Activated B cell treated with CpG ODN at 0.5 μM for 24 hours (primary cell): ENCODE results near the gene SPTBN5. TPM values are rescaled to one million over a fixed set of nuclear protein-coding genes. Genes with fewer than 3 reads are reported as not detected.

Experiments used
- ATAC-seq: fragments of 200-7000 bp; cut with Tn5 transposase; one replicate; pipeline ENCODE4 v1.10.0; 2021; ENCODE audit warnings: low read depth, mild to moderate bottlenecking, moderate library complexity
- CTCF ChIA-PET: fragments of 350-600 bp; sonication (Branson Sonifier 250); formaldehyde crosslinking; loops from one replicate; lab custom pipeline; 2021; ENCODE audit warnings: antibody characterized with exemption; lab: Charles Lee
- POLR2A ChIA-PET: fragments of 350-600 bp; sonication (Branson Sonifier 250); formaldehyde crosslinking; loops from one replicate; lab custom pipeline; 2021; ENCODE audit warnings: antibody characterized with exemption; lab: Charles Lee
- DNase-seq: peaks from one replicate; pipeline ENCODE4 v3.0.0; 2022
- H3K27ac Mint-ChIP-seq: one replicate; pipeline ENCODE4 v1.8.0; 2020; ENCODE audit warnings: mixed read lengths
- H3K27me3 Mint-ChIP-seq: one replicate; pipeline ENCODE4 v1.8.0; 2021; ENCODE audit warnings: mixed read lengths
- H3K36me3 Mint-ChIP-seq: one replicate; pipeline ENCODE4 v1.8.0; 2021; ENCODE audit warnings: low read depth, mixed read lengths
- H3K4me1 Mint-ChIP-seq: one replicate; pipeline ENCODE4 v1.8.0; 2021; ENCODE audit warnings: mixed read lengths
- H3K4me3 Mint-ChIP-seq: one replicate; pipeline ENCODE4 v1.8.0; 2020; ENCODE audit warnings: mild to moderate bottlenecking, mixed read lengths
- H3K9me3 Mint-ChIP-seq: one replicate; pipeline ENCODE4 v1.8.0; 2020; ENCODE audit warnings: mixed read lengths
- CTCF ChIP-seq: fragments of 200-600 bp; IDR thresholded peaks from one replicate; pipeline ENCODE4 v1.8.0; 2022; ENCODE audit warnings: antibody characterized with exemption, mild to moderate bottlenecking
- intact Hi-C: fragments of 100-400 bp; cut with micrococcal nuclease; formaldehyde crosslinking; loops from one replicate; pipeline ENCODE4 v1.15.1; 2024
- total RNA-seq: library from RNA; stranded (reverse); gene quantifications from 2 replicates; pipeline ENCODE4 v1.2.3, GENCODE V29; 2022

Gene SPTBN5
- total RNA-seq = 0.78 and 1.1 TPM in 2 replicates

GRCh38 chr15:41893422-41894250, at the start of gene SPTBN5:
TSS of gene SPTBN5 (minus strand) at chr15:41894053. CDS start at chr15:41893497, 556 bp downstream.
- no peak for ATAC-seq

DNA sequence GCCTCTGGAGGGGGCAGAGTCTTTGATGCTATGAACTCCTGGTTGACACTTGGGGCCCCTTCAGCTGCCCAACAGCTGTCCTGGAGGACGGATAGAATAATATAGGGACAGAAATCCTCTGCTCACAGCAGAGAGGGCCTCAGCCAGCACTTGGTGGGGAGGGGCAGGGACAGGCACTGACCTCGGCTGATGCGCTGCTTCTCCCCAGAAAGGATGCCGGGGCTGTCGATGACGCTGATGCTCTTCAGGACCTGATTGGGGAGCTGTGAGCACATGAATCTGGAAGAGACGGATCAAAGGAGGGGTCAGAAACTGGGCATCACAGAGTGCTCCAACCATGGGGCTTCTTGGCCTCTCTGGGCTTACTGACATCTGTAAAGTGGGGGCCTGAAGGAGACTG, 49.0 kb upstream of the SPTBN5 start:
- H3K9me3 Mint-ChIP-seq = no peaks in the 10 kb centered on the region
- DNase-seq (no peak), ATAC-seq (no peak)
- H3K27ac Mint-ChIP-seq = no peak overlapping the region
- no peak overlapping the region for H3K4me3 Mint-ChIP-seq
- intact Hi-C loops = no loop called here
- peaks cover 1% of the 10 kb centered on the region for H3K4me1 Mint-ChIP-seq
- peaks cover 35% of the 10 kb centered on the region for H3K36me3 Mint-ChIP-seq
- no peaks in the 10 kb centered on the region for H3K27me3 Mint-ChIP-seq
- ChIA-PET CTCF (interaction anchor here (1.0 kb wide), 1 partner anchor 10 kb away, joined by 3 read pairs; no protein-coding TSS in a partner anchor), POLR2A (no interaction called here)
- TF ChIP-seq CTCF = no peak

More at GRCh38 chr15:41893422-41894250, at the start of gene SPTBN5:
- H3K9me3 Mint-ChIP-seq = no peaks in the 10 kb centered on the region
- ChIA-PET CTCF (interaction anchor here (0.8 to 2.4 kb wide), 4 partner anchors 11 to 120 kb away, joined by 4 to 9 read pairs (median 5); partner anchors contain the start of gene MAPKBP1), POLR2A (interaction anchor here (1.0 to 2.5 kb wide), 4 partner anchors 11 to 81 kb away, joined by 3 to 8 read pairs (median 4); partner anchors contain the start of gene EHD4)
- no peak for DNase-seq
- no peak for TF ChIP-seq CTCF
- H3K4me3 Mint-ChIP-seq = peak within 1 kb of the TSS; percentile 79
- peaks cover 11% of the 10 kb centered on the region for H3K36me3 Mint-ChIP-seq
- intact Hi-C loops = loop anchor here (2.0 kb wide), 2 partner anchors 35 to 65 kb away; partner anchors contain the start of gene JMJD7
- H3K4me1 Mint-ChIP-seq = peaks cover 54% of the 10 kb centered on the region
- H3K27ac Mint-ChIP-seq = peak within 1 kb of the TSS; percentile 81
- H3K27me3 Mint-ChIP-seq = no peaks in the 10 kb centered on the region

- Mint-ChIP-seq H3K27ac (no peak overlapping the region), H3K4me1 (peaks cover 12% of the 10 kb centered on the region), H3K36me3 (peaks cover 40% of the 10 kb centered on the region), H3K9me3 (no peaks in the 10 kb centered on the region), H3K4me3 (no peak overlapping the region), H3K27me3 (no peaks in the 10 kb centered on the region)
- no peak for TF ChIP-seq CTCF
- intact Hi-C loops = no loop called here
- no peak for DNase-seq
- CTCF ChIA-PET = interaction anchor here (2.3 kb wide), 1 partner anchor 37 kb away, joined by 6 read pairs; no protein-coding TSS in a partner anchor
- no peak for ATAC-seq
- POLR2A ChIA-PET = interaction anchor here (0.6 to 0.7 kb wide), 3 partner anchors 26 to 1633 kb away, joined by 3 to 8 read pairs (median 4); no protein-coding TSS in a partner anchor
Observed at GRCh38 chr15:41941644-41942415, 48.0 kb upstream of the SPTBN5 start.

GRCh38 chr15:41940441-41940857, 46.6 kb upstream of the SPTBN5 start:
- DNase-seq = no peak
- ChIA-PET CTCF (interaction anchor here (2.3 kb wide), 1 partner anchor 36 kb away, joined by 6 read pairs; no protein-coding TSS in a partner anchor), POLR2A (interaction anchor here (0.5 kb wide), 1 partner anchor 23 kb away, joined by 3 read pairs; no protein-coding TSS in a partner anchor)
- Mint-ChIP-seq H3K36me3 (peaks cover 42% of the 10 kb centered on the region), H3K9me3 (no peaks in the 10 kb centered on the region), H3K4me1 (peaks cover 23% of the 10 kb centered on the region), H3K27me3 (no peaks in the 10 kb centered on the region), H3K4me3 (no peak overlapping the region), H3K27ac (no peak overlapping the region)
- no peak for ATAC-seq
- TF ChIP-seq CTCF = no peak
- intact Hi-C loops = no loop called here
